ENCODE measurements around the gene NEUROD2.

Gene NEUROD2

GRCh38 chr17:39607057-39607850, 466 bp downstream of the NEUROD2 start:
- Histone ChIP-seq H3K4me1 (ENCODE audit: control insufficient read depth in 1 of 2, insufficient read depth in 2 of 2, low read length in 2 of 2) (peaks cover 0 to 36% of the 10 kb centered on the region in 2 donors), H3K9me3 (ENCODE audit: control insufficient read depth in 1 of 2, low read length in 2 of 2) (no peaks in the 10 kb centered on the region), H3K36me3 (ENCODE audit: control insufficient read depth in 1 of 2, insufficient read depth in 2 of 2, low read length in 2 of 2) (no peaks in the 10 kb centered on the region), H3K4me3 (ENCODE audit: low read depth in 1 of 2, low read length in 2 of 2) (peak overlapping the region in 1 of 2 donors; percentile 45), H3K27ac (ENCODE audit: low read length) (no peak overlapping the region), H3K27me3 (ENCODE audit: low read depth, low read length) (peaks cover 54% of the 10 kb centered on the region)

GRCh38 chr17:39606434-39607056, 1.2 kb downstream of the NEUROD2 start:
- Histone ChIP-seq H3K27ac (ENCODE audit: low read length) (no peak overlapping the region), H3K9me3 (ENCODE audit: control insufficient read depth in 1 of 2, low read length in 2 of 2) (no peaks in the 10 kb centered on the region), H3K4me1 (ENCODE audit: control insufficient read depth in 1 of 2, insufficient read depth in 2 of 2, low read length in 2 of 2) (peaks cover 0 to 36% of the 10 kb centered on the region in 2 donors), H3K27me3 (ENCODE audit: low read depth, low read length) (peaks cover 58% of the 10 kb centered on the region), H3K4me3 (ENCODE audit: low read depth in 1 of 2, low read length in 2 of 2) (peak overlapping the region in 1 of 2 donors; percentile 45), H3K36me3 (ENCODE audit: control insufficient read depth in 1 of 2, insufficient read depth in 2 of 2, low read length in 2 of 2) (no peaks in the 10 kb centered on the region)

GRCh38 chr17:39605492-39606433, 2.0 kb downstream of the NEUROD2 start:
- peak overlapping the region in 1 of 2 donors; percentile 45 for H3K4me3 ChIP-seq (ENCODE audit: low read depth in 1 of 2, low read length in 2 of 2)
- peaks cover 66% of the 10 kb centered on the region for H3K27me3 ChIP-seq (ENCODE audit: low read depth, low read length)
- peaks cover 0 to 36% of the 10 kb centered on the region in 2 donors for H3K4me1 ChIP-seq (ENCODE audit: control insufficient read depth in 1 of 2, insufficient read depth in 2 of 2, low read length in 2 of 2)

GRCh38 chr17:39604911-39605491, 2.7 kb downstream of the NEUROD2 start:
- Histone ChIP-seq H3K27ac (ENCODE audit: low read length) (no peak overlapping the region), H3K4me1 (ENCODE audit: control insufficient read depth in 1 of 2, insufficient read depth in 2 of 2, low read length in 2 of 2) (peaks cover 0 to 36% of the 10 kb centered on the region in 2 donors), H3K27me3 (ENCODE audit: low read depth, low read length) (peaks cover 74% of the 10 kb centered on the region), H3K36me3 (ENCODE audit: control insufficient read depth in 1 of 2, insufficient read depth in 2 of 2, low read length in 2 of 2) (no peaks in the 10 kb centered on the region), H3K9me3 (ENCODE audit: control insufficient read depth in 1 of 2, low read length in 2 of 2) (no peaks in the 10 kb centered on the region), H3K4me3 (ENCODE audit: low read depth in 1 of 2, low read length in 2 of 2) (peak overlapping the region in 1 of 2 donors; percentile 45)

More at GRCh38 chr17:39605492-39606433, 2.0 kb downstream of the NEUROD2 start:
- H3K27ac ChIP-seq (ENCODE audit: low read length): no peak overlapping the region
- no peaks in the 10 kb centered on the region for H3K36me3 ChIP-seq (ENCODE audit: control insufficient read depth in 1 of 2, insufficient read depth in 2 of 2, low read length in 2 of 2)
- no peaks in the 10 kb centered on the region for H3K9me3 ChIP-seq (ENCODE audit: control insufficient read depth in 1 of 2, low read length in 2 of 2)

GRCh38 chr17:39603304-39604016, 4.3 kb downstream of the NEUROD2 start:
- Histone ChIP-seq H3K9me3 (ENCODE audit: control insufficient read depth in 1 of 2, low read length in 2 of 2) (no peaks in the 10 kb centered on the region), H3K36me3 (ENCODE audit: control insufficient read depth in 1 of 2, insufficient read depth in 2 of 2, low read length in 2 of 2) (no peaks in the 10 kb centered on the region), H3K4me1 (ENCODE audit: control insufficient read depth in 1 of 2, insufficient read depth in 2 of 2, low read length in 2 of 2) (peaks cover 0 to 51% of the 10 kb centered on the region in 2 donors), H3K27ac (ENCODE audit: low read length) (no peak overlapping the region), H3K27me3 (ENCODE audit: low read depth, low read length) (peaks cover 80% of the 10 kb centered on the region), H3K4me3 (ENCODE audit: low read depth in 1 of 2, low read length in 2 of 2) (no peak overlapping the region)

GRCh38 chr17:39602533-39603303, 5.0 kb downstream of the NEUROD2 start:
- Histone ChIP-seq H3K4me1 (ENCODE audit: control insufficient read depth in 1 of 2, insufficient read depth in 2 of 2, low read length in 2 of 2) (peaks cover 0 to 55% of the 10 kb centered on the region in 2 donors), H3K36me3 (ENCODE audit: control insufficient read depth in 1 of 2, insufficient read depth in 2 of 2, low read length in 2 of 2) (no peaks in the 10 kb centered on the region), H3K27me3 (ENCODE audit: low read depth, low read length) (peaks cover 83% of the 10 kb centered on the region), H3K4me3 (ENCODE audit: low read depth in 1 of 2, low read length in 2 of 2) (no peak overlapping the region), H3K27ac (ENCODE audit: low read length) (no peak overlapping the region), H3K9me3 (ENCODE audit: control insufficient read depth in 1 of 2, low read length in 2 of 2) (no peaks in the 10 kb centered on the region)

- H3K27ac ChIP-seq (ENCODE audit: low read length): no peak overlapping the region
- peaks cover 89% of the 10 kb centered on the region for H3K27me3 ChIP-seq (ENCODE audit: low read depth, low read length)
- H3K4me1 ChIP-seq (ENCODE audit: control insufficient read depth in 1 of 2, insufficient read depth in 2 of 2, low read length in 2 of 2): peaks cover 0 to 49% of the 10 kb centered on the region in 2 donors
- H3K36me3 ChIP-seq (ENCODE audit: control insufficient read depth in 1 of 2, insufficient read depth in 2 of 2, low read length in 2 of 2): no peaks in the 10 kb centered on the region
- no peak overlapping the region for H3K4me3 ChIP-seq (ENCODE audit: low read depth in 1 of 2, low read length in 2 of 2)
- H3K9me3 ChIP-seq (ENCODE audit: control insufficient read depth in 1 of 2, low read length in 2 of 2): no peaks in the 10 kb centered on the region
Measured at GRCh38 chr17:39601758-39602532, 5.8 kb downstream of the NEUROD2 start.

GRCh38 chr17:39600997-39601597, 6.6 kb downstream of the NEUROD2 start:
- H3K9me3 ChIP-seq (ENCODE audit: control insufficient read depth in 1 of 2, low read length in 2 of 2): no peaks in the 10 kb centered on the region
- no peak overlapping the region for H3K27ac ChIP-seq (ENCODE audit: low read length)
- H3K4me3 ChIP-seq (ENCODE audit: low read depth in 1 of 2, low read length in 2 of 2): no peak overlapping the region
- no peaks in the 10 kb centered on the region for H3K36me3 ChIP-seq (ENCODE audit: control insufficient read depth in 1 of 2, insufficient read depth in 2 of 2, low read length in 2 of 2)
- H3K27me3 ChIP-seq (ENCODE audit: low read depth, low read length): peaks cover 95% of the 10 kb centered on the region
- H3K4me1 ChIP-seq (ENCODE audit: control insufficient read depth in 1 of 2, insufficient read depth in 2 of 2, low read length in 2 of 2): peaks cover 0 to 45% of the 10 kb centered on the region in 2 donors

- no peak overlapping the region for H3K4me3 ChIP-seq (ENCODE audit: low read depth in 1 of 2, low read length in 2 of 2)
- peaks cover 95% of the 10 kb centered on the region for H3K27me3 ChIP-seq (ENCODE audit: low read depth, low read length)
- H3K4me1 ChIP-seq (ENCODE audit: control insufficient read depth in 1 of 2, insufficient read depth in 2 of 2, low read length in 2 of 2): peaks cover 0 to 38% of the 10 kb centered on the region in 2 donors
- no peak overlapping the region for H3K27ac ChIP-seq (ENCODE audit: low read length)
- no peaks in the 10 kb centered on the region for H3K36me3 ChIP-seq (ENCODE audit: control insufficient read depth in 1 of 2, insufficient read depth in 2 of 2, low read length in 2 of 2)
- no peaks in the 10 kb centered on the region for H3K9me3 ChIP-seq (ENCODE audit: control insufficient read depth in 1 of 2, low read length in 2 of 2)
Measured at GRCh38 chr17:39600288-39600996, 7.3 kb downstream of the NEUROD2 start.

Measured in muscle layer of duodenum (tissue), 2 donors.